SK-N-SH (cell line): Measurements from ENCODE around the gene PLBD2. TPM values are rescaled to one million over a fixed set of nuclear protein-coding genes. Genes with fewer than 3 reads are reported as not detected.

ENCODE experiments used
- CTCF ChIA-PET: fragments of 300-600, 350-600 bp; formaldehyde crosslinking; extraction: SDS; loops from one replicate; lab custom pipeline; 2021; lab: Yijun Ruan, JAX
- POLR2A ChIA-PET: fragments of 350-600 bp; sonication (Branson Sonifier 250); formaldehyde crosslinking; extraction: SDS; loops from one replicate; lab custom pipeline; 2020; ENCODE audit warnings: antibody characterized with exemption, inconsistent platforms; lab: Yijun Ruan, JAX
- DNase-seq: peaks from one replicate; pipeline ENCODE4 v3.0.0; 2012
- H2AFZ ChIP-seq: fragments of 200-600 bp; sonication (generic); 2 replicates; pipeline ENCODE4 v1.8.1; 2016; ENCODE audit warnings: antibody characterized with exemption, mild to moderate bottlenecking, low read depth
- H3F3A ChIP-seq: fragments of 200-600 bp; sonication (generic); replicated peaks from 2 replicates; pipeline ENCODE3; 2016; ENCODE audit warnings: antibody characterized with exemption, mild to moderate bottlenecking; ENCODE audit not compliant: insufficient read depth
- H3K27ac ChIP-seq, 2 experiments: fragments of 200-500 bp in 1 of 2; fragments of 200-600 bp in 1 of 2; sonication (Bioruptor generic) in 1 of 2; sonication (generic), shearing (Covaris generic) in 1 of 2; 2 replicates each; pipeline versions ENCODE4 v1.5.1 to v1.6.1; 2014 to 2016; ENCODE audit warnings: low read depth in 2 of 2, inconsistent platforms in 1 of 2, low read length in 1 of 2, mild to moderate bottlenecking in 1 of 2, mixed read lengths in 1 of 2
- H3K27me3 ChIP-seq: fragments of 200-600 bp; sonication (generic), shearing (Covaris generic); 2 replicates; pipeline ENCODE4 v1.6.1; 2016; ENCODE audit warnings: mixed run types; ENCODE audit not compliant: insufficient read depth
- H3K36me3 ChIP-seq, 2 experiments: fragments of 200-500 bp in 1 of 2; fragments of 200-600 bp in 1 of 2; sonication (Bioruptor generic) in 1 of 2; sonication (generic) in 1 of 2; replicated peaks in 1 of 2; 2 replicates each; pipeline versions ENCODE3 to v1.5.1; 2014 to 2016; ENCODE audit warnings: low read length in 1 of 2, mild to moderate bottlenecking in 1 of 2; ENCODE audit not compliant: insufficient read depth in 2 of 2, control insufficient read depth in 1 of 2
- H3K4me1 ChIP-seq, 2 experiments: fragments of 200-500 bp in 1 of 2; fragments of 200-600 bp in 1 of 2; sonication (Bioruptor generic) in 1 of 2; sonication (generic), shearing (Covaris generic) in 1 of 2; 2 replicates each; pipeline versions ENCODE4 v1.5.1 to v1.6.1; 2014 to 2016; ENCODE audit warnings: low read depth in 1 of 2, low read length in 1 of 2, mixed run types in 1 of 2; ENCODE audit not compliant: insufficient read depth in 2 of 2, control insufficient read depth in 1 of 2
- H3K4me2 ChIP-seq: fragments of 200-600 bp; sonication (generic), shearing (Covaris generic); 2 replicates; pipeline ENCODE4 v1.6.1; 2017; ENCODE audit warnings: mixed run types
- H3K4me3 ChIP-seq, 2 experiments: fragments of 200-500 bp in 1 of 2; fragments of 200-600 bp in 1 of 2; sonication (Bioruptor generic) in 1 of 2; sonication (generic), shearing (Covaris generic) in 1 of 2; 2 replicates each; pipeline versions ENCODE4 v1.5.1 to v1.8.1; 2014 to 2016; ENCODE audit warnings: low read depth in 2 of 2, inconsistent platforms in 1 of 2, low read length in 1 of 2, mild to moderate bottlenecking in 1 of 2, mixed read lengths in 1 of 2, moderate library complexity in 1 of 2
- H3K79me2 ChIP-seq: fragments of 200-600 bp; sonication (generic); 2 replicates; pipeline ENCODE4 v1.8.1; 2017; ENCODE audit warnings: mild to moderate bottlenecking; ENCODE audit not compliant: insufficient read depth
- H3K9ac ChIP-seq: fragments of 200-600 bp; sonication (generic); 2 replicates; pipeline ENCODE4 v1.6.1; 2017; ENCODE audit warnings: mixed run types
- H3K9me2 ChIP-seq: fragments of 200-600 bp; sonication (generic); 2 replicates; pipeline ENCODE4 v1.6.1; 2017; ENCODE audit warnings: mixed run types
- H3K9me3 ChIP-seq: fragments of 200-600 bp; sonication (generic); 2 replicates; pipeline ENCODE4 v1.6.1; 2017; ENCODE audit warnings: mixed run types, mild to moderate bottlenecking, moderate library complexity
- H4K20me1 ChIP-seq: fragments of 200-600 bp; sonication (generic); 2 replicates; pipeline ENCODE4 v1.6.1; 2017; ENCODE audit warnings: mild to moderate bottlenecking, mixed run types; ENCODE audit not compliant: insufficient read depth
- CHD2 ChIP-seq: fragments of 150-350 bp; IDR thresholded peaks from 2 replicates; pipeline ENCODE4 v1.6.1; 2018; ENCODE audit warnings: low read length; ENCODE audit not compliant: partially characterized antibody
- EP300 ChIP-seq, 2 experiments: IDR thresholded peaks; 2 replicates each; pipeline versions ENCODE4 v1.4.0 to v1.6.1; 2012; ENCODE audit warnings: borderline replicate concordance in 1 of 2, low read depth in 1 of 2, low read length in 1 of 2
- FOSL2 ChIP-seq: IDR thresholded peaks from 2 replicates; pipeline ENCODE4 v1.4.0; 2012; ENCODE audit warnings: low read depth, mild to moderate bottlenecking, moderate library complexity, borderline replicate concordance
- FOXJ3 ChIP-seq: sonication (generic); formaldehyde crosslinking; IDR thresholded peaks from 2 replicates; pipeline ENCODE4 v1.5.1; 2020; ENCODE audit warnings: mild to moderate bottlenecking, missing genetic modification reagents
- FOXM1 ChIP-seq: IDR thresholded peaks from 2 replicates; pipeline ENCODE4 v1.4.0; 2012; ENCODE audit warnings: low read depth, mild to moderate bottlenecking
- GABPA ChIP-seq: IDR thresholded peaks from 2 replicates; pipeline ENCODE4 v1.4.0; 2012; ENCODE audit warnings: low read depth, mild to moderate bottlenecking
- IRF3 ChIP-seq: fragments of 150-350 bp; IDR thresholded peaks from 2 replicates; pipeline ENCODE4 v1.6.1; 2016; ENCODE audit warnings: mild to moderate bottlenecking, low read depth, low read length
- JUND ChIP-seq: IDR thresholded peaks from 2 replicates; pipeline ENCODE4 v1.4.0; 2012
- MAX ChIP-seq: IDR thresholded peaks from 2 replicates; pipeline ENCODE4 v1.4.0; 2012; ENCODE audit warnings: low read depth
- MXI1 ChIP-seq: IDR thresholded peaks from 2 replicates; pipeline ENCODE4 v1.6.1; 2012; ENCODE audit warnings: mild to moderate bottlenecking, low read depth, low read length, improper control_type of control experiment
- NFIC ChIP-seq: IDR thresholded peaks from 2 replicates; pipeline ENCODE4 v1.4.0; 2012; ENCODE audit warnings: borderline replicate concordance
- NRF1 ChIP-seq: IDR thresholded peaks from 2 replicates; pipeline ENCODE4 v1.6.1; 2012; ENCODE audit warnings: low read depth, mild to moderate bottlenecking, low read length
- POLR2AphosphoS5 ChIP-seq: IDR thresholded peaks from 2 replicates; pipeline ENCODE4 v1.6.1; 2012; ENCODE audit warnings: low read depth, low read length
- RAD21 ChIP-seq: IDR thresholded peaks from 2 replicates; pipeline ENCODE4 v1.6.1; 2012; ENCODE audit warnings: mild to moderate bottlenecking, low read length
- RFX5 ChIP-seq: IDR thresholded peaks from 2 replicates; pipeline ENCODE4 v1.6.1; 2012; ENCODE audit warnings: mild to moderate bottlenecking, improper control_type of control experiment, low read length
- RXRA ChIP-seq: IDR thresholded peaks from 2 replicates; pipeline ENCODE4 v1.4.0; 2012; ENCODE audit warnings: low read depth, mild to moderate bottlenecking, borderline replicate concordance
- SMC3 ChIP-seq: IDR thresholded peaks from 2 replicates; pipeline ENCODE4 v1.6.1; 2012; ENCODE audit warnings: low read depth, low read length, improper control_type of control experiment
- TAF1 ChIP-seq: IDR thresholded peaks from 2 replicates; pipeline ENCODE4 v1.6.1; 2012; ENCODE audit warnings: low read depth, mild to moderate bottlenecking, low read length, moderate library complexity, borderline replicate concordance
- USF1 ChIP-seq: IDR thresholded peaks from 2 replicates; pipeline ENCODE4 v1.4.0; 2012; ENCODE audit warnings: low read depth, borderline replicate concordance
- USF2 ChIP-seq: fragments of 150-350 bp; IDR thresholded peaks from 2 replicates; pipeline ENCODE4 v1.6.1; 2017; ENCODE audit warnings: antibody characterized with exemption, low read length, low read depth, borderline replicate concordance
- YY1 ChIP-seq: IDR thresholded peaks from 2 replicates; pipeline ENCODE4 v1.4.0; 2012; ENCODE audit warnings: low read depth, mild to moderate bottlenecking
- ZBTB33 ChIP-seq: IDR thresholded peaks from 2 replicates; pipeline ENCODE4 v1.4.0; 2012; ENCODE audit warnings: low read depth, borderline replicate concordance
- WGBS: methylation state at CpG from one replicate; pipeline ENCODE4 v1.1.6; 2017; ENCODE audit warnings: low lambda C conversion rate; 5-methylcytosine and 5-hydroxymethylcytosine counted together
- polyA plus RNA-seq, 3 experiments: library from polyadenylated mRNA; depleted of rRNA; stranded (reverse); fragments of >200 nt; gene quantifications; 2 replicates each; pipeline ENCODE4 v1.2.3, GENCODE V29; 2012

PLBD2 gene
- polyA plus RNA-seq, 1 of the 3 experiments (the other 2 are of a cell fraction) = 15.2 TPM

GRCh38 chr12:113345318-113345717 is 13.1 kb upstream of the PLBD2 start:
- DNase-seq = no peak
- H3K9me2 ChIP-seq = no peaks in the 10 kb centered on the region
- no peak overlapping the region for H3K4me3 ChIP-seq
- no peaks in the 10 kb centered on the region for H3F3A ChIP-seq
- 98% methylated on average over 6 of the region's 6 CpGs for WGBS
- TF ChIP-seq FOSL2 (no peak), SMC3 (no peak), TAF1 (no peak), RXRA (no peak)
- TF ChIP-seq, all 33 proteins: peak for 0
- CTCF ChIA-PET = no interaction called here
- Histone ChIP-seq H3K27ac (no peak overlapping the region), H3K27me3 (no peaks in the 10 kb centered on the region), H3K79me2 (no peaks in the 10 kb centered on the region), H4K20me1 (no peaks in the 10 kb centered on the region), H3K9ac (no peak overlapping the region), H3K9me3 (no peaks in the 10 kb centered on the region), H3K4me2 (no peak overlapping the region), H3K4me1 (no peaks in the 10 kb centered on the region), H2AFZ (no peak overlapping the region), H3K36me3 (no peaks in the 10 kb centered on the region)
- POLR2A ChIA-PET = no interaction called here

- POLR2A ChIA-PET = no interaction called here
- WGBS = 81% methylated on average over 5 of the region's 5 CpGs
Measured at GRCh38 chr12:113346353-113346752, 12.0 kb upstream of the PLBD2 start.

More at GRCh38 chr12:113346353-113346752, 12.0 kb upstream of the PLBD2 start:
- H3K27me3 ChIP-seq = no peaks in the 10 kb centered on the region
- no peaks in the 10 kb centered on the region for H3F3A ChIP-seq
- no peak overlapping the region for H3K9ac ChIP-seq
- no peaks in the 10 kb centered on the region for H3K36me3 ChIP-seq
- H4K20me1 ChIP-seq = no peaks in the 10 kb centered on the region
- CTCF ChIA-PET = interaction anchor here (0.6 to 1.8 kb wide), 3 partner anchors 13 to 79 kb away, joined by 3 to 4 read pairs (median 4); no protein-coding TSS in a partner anchor
- H3K9me2 ChIP-seq = no peaks in the 10 kb centered on the region
- H2AFZ ChIP-seq = no peak overlapping the region
- DNase-seq = no peak
- no peaks in the 10 kb centered on the region for H3K9me3 ChIP-seq
- no peak for TF ChIP-seq GABPA
- no peak for TF ChIP-seq EP300 (IDR thresholded peaks at IDR 0.05; ENCODE audit: borderline replicate concordance in 1 of 2, low read depth in 1 of 2, low read length in 1 of 2)
- TF ChIP-seq FOXM1 = no peak
- no peak for TF ChIP-seq CHD2
- TF ChIP-seq FOXJ3 (CRISPR knock-in tag) = no peak
- TF ChIP-seq FOSL2 = no peak
- no peak for TF ChIP-seq ZBTB33
- TF ChIP-seq USF1 = no peak
- TF ChIP-seq NFIC = no peak
- TF ChIP-seq MAX = no peak
- TF ChIP-seq USF2 = no peak
- no peak for TF ChIP-seq RAD21
- no peak for TF ChIP-seq NRF1
- no peak for TF ChIP-seq IRF3
- TF ChIP-seq MXI1 = no peak
- no peak for TF ChIP-seq JUND
- no peak for TF ChIP-seq RFX5
- TF ChIP-seq YY1 = no peak
- no peak for TF ChIP-seq POLR2AphosphoS5
- no peaks in the 10 kb centered on the region for H3K4me1 ChIP-seq
- H3K4me2 ChIP-seq = no peak overlapping the region
- H3K4me3 ChIP-seq = no peak overlapping the region
- H3K27ac ChIP-seq = no peak overlapping the region
- no peaks in the 10 kb centered on the region for H3K79me2 ChIP-seq
